Dendritic cell treated with granulocyte-macrophage colony-stimulating factor and Interleukin-4, amounts not matched to agents 40 ng/mL and 50 ng/mL, for 4 days (primary cell): ENCODE measurements around the gene PRRC2A.

Experiments
- H3K27ac Mint-ChIP-seq: one replicate; pipeline ENCODE4 v1.8.0; 2022; ENCODE audit warnings: mild to moderate bottlenecking, mixed read lengths
- H3K27me3 Mint-ChIP-seq: one replicate; pipeline ENCODE4 v1.8.0; 2022; ENCODE audit warnings: mild to moderate bottlenecking, mixed read lengths
- H3K36me3 Mint-ChIP-seq: one replicate; pipeline ENCODE4 v1.8.0; 2022; ENCODE audit warnings: low read depth, mixed read lengths
- H3K4me1 Mint-ChIP-seq: one replicate; pipeline ENCODE4 v1.8.0; 2022; ENCODE audit warnings: low read depth, mixed read lengths
- H3K4me3 Mint-ChIP-seq: one replicate; pipeline ENCODE4 v1.8.0; 2022; ENCODE audit warnings: mild to moderate bottlenecking, moderate library complexity, mixed read lengths
- H3K9me3 Mint-ChIP-seq: one replicate; pipeline ENCODE4 v1.8.0; 2022; ENCODE audit warnings: mixed read lengths
- intact Hi-C: fragments of 100-400 bp; cut with micrococcal nuclease; formaldehyde crosslinking; loops from one replicate; pipeline ENCODE4 v1.15.0; 2022

PRRC2A gene

GRCh38 chr6:31639449-31639861 lies 18.9 kb downstream of the PRRC2A start:
- peaks cover 6% of the 10 kb centered on the region for H3K4me1 Mint-ChIP-seq
- intact Hi-C loops = no loop called here
- H3K27ac Mint-ChIP-seq = no peak overlapping the region
- no peak overlapping the region for H3K4me3 Mint-ChIP-seq
- no peaks in the 10 kb centered on the region for H3K9me3 Mint-ChIP-seq
- no peaks in the 10 kb centered on the region for H3K27me3 Mint-ChIP-seq
- peaks cover 98% of the 10 kb centered on the region for H3K36me3 Mint-ChIP-seq

- no peaks in the 10 kb centered on the region for H3K9me3 Mint-ChIP-seq
- no peak overlapping the region for H3K27ac Mint-ChIP-seq
- no peaks in the 10 kb centered on the region for H3K27me3 Mint-ChIP-seq
- H3K36me3 Mint-ChIP-seq = peaks cover 98% of the 10 kb centered on the region
- intact Hi-C loops = no loop called here
- H3K4me3 Mint-ChIP-seq = no peak overlapping the region
- H3K4me1 Mint-ChIP-seq = peaks cover 6% of the 10 kb centered on the region
These were observed 20.1 kb downstream of the PRRC2A start for GRCh38 chr6:31640612-31641011.

- no peaks in the 10 kb centered on the region for H3K9me3 Mint-ChIP-seq
- peaks cover 98% of the 10 kb centered on the region for H3K36me3 Mint-ChIP-seq
- H3K27ac Mint-ChIP-seq = no peak overlapping the region
- intact Hi-C loops = no loop called here
- no peaks in the 10 kb centered on the region for H3K27me3 Mint-ChIP-seq
- no peak overlapping the region for H3K4me3 Mint-ChIP-seq
- peaks cover 6% of the 10 kb centered on the region for H3K4me1 Mint-ChIP-seq
These were observed 20.9 kb downstream of the PRRC2A start for GRCh38 chr6:31641370-31641769.

- H3K27me3 Mint-ChIP-seq = no peaks in the 10 kb centered on the region
- no peaks in the 10 kb centered on the region for H3K9me3 Mint-ChIP-seq
- H3K4me3 Mint-ChIP-seq = no peak overlapping the region
- peaks cover 98% of the 10 kb centered on the region for H3K36me3 Mint-ChIP-seq
- H3K27ac Mint-ChIP-seq = no peak overlapping the region
- peaks cover 6% of the 10 kb centered on the region for H3K4me1 Mint-ChIP-seq
- intact Hi-C loops = no loop called here
These were observed 22.5 kb downstream of the PRRC2A start for GRCh38 chr6:31642798-31643570.

- no peaks in the 10 kb centered on the region for H3K27me3 Mint-ChIP-seq
- no peak overlapping the region for H3K4me3 Mint-ChIP-seq
- H3K27ac Mint-ChIP-seq = no peak overlapping the region
- H3K36me3 Mint-ChIP-seq = peaks cover 100% of the 10 kb centered on the region
- H3K9me3 Mint-ChIP-seq = no peaks in the 10 kb centered on the region
- H3K4me1 Mint-ChIP-seq = peaks cover 6% of the 10 kb centered on the region
- intact Hi-C loops = no loop called here
These were observed 23.4 kb downstream of the PRRC2A start for GRCh38 chr6:31643818-31644454.

GRCh38 chr6:31645325-31645724 lies 24.8 kb downstream of the PRRC2A start:
- H3K27me3 Mint-ChIP-seq = no peaks in the 10 kb centered on the region
- no peaks in the 10 kb centered on the region for H3K9me3 Mint-ChIP-seq
- H3K4me1 Mint-ChIP-seq = peaks cover 9% of the 10 kb centered on the region
- intact Hi-C loops = no loop called here
- no peak overlapping the region for H3K4me3 Mint-ChIP-seq
- H3K36me3 Mint-ChIP-seq = peaks cover 100% of the 10 kb centered on the region
- no peak overlapping the region for H3K27ac Mint-ChIP-seq

- H3K9me3 Mint-ChIP-seq = no peaks in the 10 kb centered on the region
- intact Hi-C loops = loop anchor here (1.0 kb wide), 3 partner anchors 9 to 31 kb away; partner anchors contain the start of genes C6orf47, CSNK2B and PRRC2A
- H3K27ac Mint-ChIP-seq = peak overlapping the region; percentile 97
- H3K4me3 Mint-ChIP-seq = peak overlapping the region; percentile 94
- H3K4me1 Mint-ChIP-seq = peaks cover 35% of the 10 kb centered on the region
- H3K27me3 Mint-ChIP-seq = no peaks in the 10 kb centered on the region
- H3K36me3 Mint-ChIP-seq = peaks cover 83% of the 10 kb centered on the region
These were observed 31.2 kb downstream of the PRRC2A start for GRCh38 chr6:31651602-31652191.

- Mint-ChIP-seq H3K4me3 (peak overlapping the region; percentile 94), H3K27me3 (no peaks in the 10 kb centered on the region), H3K4me1 (peaks cover 48% of the 10 kb centered on the region), H3K27ac (peak overlapping the region; percentile 97), H3K36me3 (peaks cover 83% of the 10 kb centered on the region), H3K9me3 (no peaks in the 10 kb centered on the region)
- intact Hi-C loops = loop anchor here (1.0 kb wide), 3 partner anchors 7 to 33 kb away; partner anchors contain the start of genes C6orf47, CSNK2B and PRRC2A
These were observed 32.6 kb downstream of the PRRC2A start for GRCh38 chr6:31652925-31653724.

GRCh38 chr6:31654574-31655348 lies 34.2 kb downstream of the PRRC2A start:
- Mint-ChIP-seq H3K9me3 (no peaks in the 10 kb centered on the region), H3K4me1 (peaks cover 65% of the 10 kb centered on the region), H3K27me3 (no peaks in the 10 kb centered on the region), H3K4me3 (no peak overlapping the region), H3K27ac (no peak overlapping the region), H3K36me3 (peaks cover 83% of the 10 kb centered on the region)
- intact Hi-C loops = no loop called here

- H3K4me1 Mint-ChIP-seq = peaks cover 59% of the 10 kb centered on the region
These were observed 35.1 kb downstream of the PRRC2A start, which contains the start of gene APOM for GRCh38 chr6:31655349-31656237. TSS of gene APOM (plus strand) at chr6:31655894. CDS start at chr6:31655967, 73 bp downstream.

GRCh38 chr6:31657406-31658157 lies 37.1 kb downstream of the PRRC2A start:
- peaks cover 75% of the 10 kb centered on the region for H3K36me3 Mint-ChIP-seq
- no peaks in the 10 kb centered on the region for H3K9me3 Mint-ChIP-seq
- intact Hi-C loops = no loop called here
- H3K4me3 Mint-ChIP-seq = peak overlapping the region; percentile 28
- peaks cover 63% of the 10 kb centered on the region for H3K4me1 Mint-ChIP-seq
- no peaks in the 10 kb centered on the region for H3K27me3 Mint-ChIP-seq
- peak overlapping the region; percentile 10 for H3K27ac Mint-ChIP-seq

More at GRCh38 chr6:31655349-31656237, 35.1 kb downstream of the PRRC2A start, which contains the start of gene APOM:
- Mint-ChIP-seq H3K27me3 (no peaks in the 10 kb centered on the region), H3K27ac (no peak within 1 kb of the TSS), H3K36me3 (peaks cover 81% of the 10 kb centered on the region), H3K4me3 (no peak within 1 kb of the TSS), H3K9me3 (no peaks in the 10 kb centered on the region)
- intact Hi-C loops = no loop called here
